A673 (cell line): ENCODE data around the gene OR2K2.
"Not testable (repeated sequence)": the region's sequence is repeated elsewhere in the genome, so short reads cannot be mapped to it uniquely, and the experiment has no call there.

Source experiments
- EZH2 ChIP-seq: fragments of 200-600 bp; sonication (generic); IDR thresholded peaks from 2 replicates; pipeline ENCODE4 v1.6.1; 2017; ENCODE audit warnings: borderline replicate concordance, low read depth, mild to moderate bottlenecking, mixed read lengths, antibody characterized with exemption, low read length; ENCODE audit not compliant: poor library complexity, severe bottlenecking
- TF ChIP-seq, protein P1 (sequence below): fragments of 300-800, 200-600 bp; sonication (generic); conservative IDR thresholded peaks from 2 replicates; pipeline ENCODE4 v1.5.1; 2017; ENCODE audit warnings: low read depth, mild to moderate bottlenecking, antibody characterized with exemption, low read length, moderate library complexity, mixed read lengths

DNA sequence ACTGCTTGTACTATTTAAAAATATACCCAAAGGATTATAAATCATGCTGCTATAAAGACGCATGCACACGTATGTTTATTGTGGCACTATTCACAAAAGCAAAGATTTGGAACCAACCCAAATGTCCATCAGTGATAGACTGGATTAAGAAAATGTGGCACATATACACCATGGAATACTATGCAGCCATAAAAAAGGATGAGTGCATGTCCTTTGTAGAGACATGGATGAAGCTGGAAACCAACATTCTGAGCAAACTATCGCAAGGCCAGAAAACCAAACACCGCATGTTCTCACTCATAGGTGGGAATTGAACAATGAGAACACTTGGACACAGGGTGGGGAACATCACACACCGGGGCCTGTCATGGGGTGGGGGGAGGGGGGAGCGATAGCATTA is 26.0 kb downstream of the OR2K2 start:
- TF ChIP-seq, protein P1, sequence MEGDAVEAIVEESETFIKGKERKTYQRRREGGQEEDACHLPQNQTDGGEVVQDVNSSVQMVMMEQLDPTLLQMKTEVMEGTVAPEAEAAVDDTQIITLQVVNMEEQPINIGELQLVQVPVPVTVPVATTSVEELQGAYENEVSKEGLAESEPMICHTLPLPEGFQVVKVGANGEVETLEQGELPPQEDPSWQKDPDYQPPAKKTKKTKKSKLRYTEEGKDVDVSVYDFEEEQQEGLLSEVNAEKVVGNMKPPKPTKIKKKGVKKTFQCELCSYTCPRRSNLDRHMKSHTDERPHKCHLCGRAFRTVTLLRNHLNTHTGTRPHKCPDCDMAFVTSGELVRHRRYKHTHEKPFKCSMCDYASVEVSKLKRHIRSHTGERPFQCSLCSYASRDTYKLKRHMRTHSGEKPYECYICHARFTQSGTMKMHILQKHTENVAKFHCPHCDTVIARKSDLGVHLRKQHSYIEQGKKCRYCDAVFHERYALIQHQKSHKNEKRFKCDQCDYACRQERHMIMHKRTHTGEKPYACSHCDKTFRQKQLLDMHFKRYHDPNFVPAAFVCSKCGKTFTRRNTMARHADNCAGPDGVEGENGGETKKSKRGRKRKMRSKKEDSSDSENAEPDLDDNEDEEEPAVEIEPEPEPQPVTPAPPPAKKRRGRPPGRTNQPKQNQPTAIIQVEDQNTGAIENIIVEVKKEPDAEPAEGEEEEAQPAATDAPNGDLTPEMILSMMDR: not testable (repeated sequence)
- TF ChIP-seq EZH2: not testable (repeated sequence)
